Bronchial epithelial cell (primary cell): ENCODE measurements around the gene KRT32. TPM values are rescaled to one million over a fixed set of nuclear protein-coding genes. Genes with fewer than 3 reads are reported as not detected.
"Not testable (repeated sequence)": the region's sequence is repeated elsewhere in the genome, so short reads cannot be mapped to it uniquely, and the experiment has no call there.

Experiments used
- DNase-seq: peaks from one replicate; pipeline ENCODE4 v3.0.0-alpha.2; 2010; ENCODE audit warnings: low read depth
- FAIRE-seq: peaks from 2 replicates; lab custom pipeline; 2011; peaks lifted over from hg19 to GRCh38; lab: Jason Lieb, UNC
- H3K27me3 ChIP-seq: 2 replicates; pipeline ENCODE4 v1.5.1; 2011; ENCODE audit warnings: low read length; ENCODE audit not compliant: control insufficient read depth, insufficient read depth
- H3K36me3 ChIP-seq: 2 replicates; pipeline ENCODE4 v1.5.1; 2011; ENCODE audit warnings: low read length; ENCODE audit not compliant: control insufficient read depth, insufficient read depth
- H3K4me3 ChIP-seq: 2 replicates; pipeline ENCODE4 v1.5.1; 2011; ENCODE audit warnings: mild to moderate bottlenecking, low read depth, low read length, control low read depth
- total RNA-seq: library from RNA; depleted of rRNA; stranded (reverse); fragments of >200 nt; gene quantifications from 2 replicates; pipeline ENCODE4 v1.2.1, GENCODE V29; 2014
- TF ChIP-seq, protein P1 (sequence below): IDR thresholded peaks from 2 replicates; pipeline ENCODE4 v1.5.1; 2011; ENCODE audit warnings: mild to moderate bottlenecking, moderate library complexity, low read length, control low read depth, inconsistent platforms; ENCODE audit not compliant: insufficient read depth, severe bottlenecking

Gene KRT32
- total RNA-seq, 1 donor from 2014 or later, result not detected

GRCh38 chr17:41429667-41430066 is 37.5 kb downstream of the KRT32 start:
- TF ChIP-seq, protein P1, sequence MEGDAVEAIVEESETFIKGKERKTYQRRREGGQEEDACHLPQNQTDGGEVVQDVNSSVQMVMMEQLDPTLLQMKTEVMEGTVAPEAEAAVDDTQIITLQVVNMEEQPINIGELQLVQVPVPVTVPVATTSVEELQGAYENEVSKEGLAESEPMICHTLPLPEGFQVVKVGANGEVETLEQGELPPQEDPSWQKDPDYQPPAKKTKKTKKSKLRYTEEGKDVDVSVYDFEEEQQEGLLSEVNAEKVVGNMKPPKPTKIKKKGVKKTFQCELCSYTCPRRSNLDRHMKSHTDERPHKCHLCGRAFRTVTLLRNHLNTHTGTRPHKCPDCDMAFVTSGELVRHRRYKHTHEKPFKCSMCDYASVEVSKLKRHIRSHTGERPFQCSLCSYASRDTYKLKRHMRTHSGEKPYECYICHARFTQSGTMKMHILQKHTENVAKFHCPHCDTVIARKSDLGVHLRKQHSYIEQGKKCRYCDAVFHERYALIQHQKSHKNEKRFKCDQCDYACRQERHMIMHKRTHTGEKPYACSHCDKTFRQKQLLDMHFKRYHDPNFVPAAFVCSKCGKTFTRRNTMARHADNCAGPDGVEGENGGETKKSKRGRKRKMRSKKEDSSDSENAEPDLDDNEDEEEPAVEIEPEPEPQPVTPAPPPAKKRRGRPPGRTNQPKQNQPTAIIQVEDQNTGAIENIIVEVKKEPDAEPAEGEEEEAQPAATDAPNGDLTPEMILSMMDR, result no peak
- no peak overlapping the region for H3K4me3 ChIP-seq
- no peaks in the 10 kb centered on the region for H3K27me3 ChIP-seq
- FAIRE-seq (peak; percentile 40), DNase-seq (no peak)
- no peaks in the 10 kb centered on the region for H3K36me3 ChIP-seq

DNA sequence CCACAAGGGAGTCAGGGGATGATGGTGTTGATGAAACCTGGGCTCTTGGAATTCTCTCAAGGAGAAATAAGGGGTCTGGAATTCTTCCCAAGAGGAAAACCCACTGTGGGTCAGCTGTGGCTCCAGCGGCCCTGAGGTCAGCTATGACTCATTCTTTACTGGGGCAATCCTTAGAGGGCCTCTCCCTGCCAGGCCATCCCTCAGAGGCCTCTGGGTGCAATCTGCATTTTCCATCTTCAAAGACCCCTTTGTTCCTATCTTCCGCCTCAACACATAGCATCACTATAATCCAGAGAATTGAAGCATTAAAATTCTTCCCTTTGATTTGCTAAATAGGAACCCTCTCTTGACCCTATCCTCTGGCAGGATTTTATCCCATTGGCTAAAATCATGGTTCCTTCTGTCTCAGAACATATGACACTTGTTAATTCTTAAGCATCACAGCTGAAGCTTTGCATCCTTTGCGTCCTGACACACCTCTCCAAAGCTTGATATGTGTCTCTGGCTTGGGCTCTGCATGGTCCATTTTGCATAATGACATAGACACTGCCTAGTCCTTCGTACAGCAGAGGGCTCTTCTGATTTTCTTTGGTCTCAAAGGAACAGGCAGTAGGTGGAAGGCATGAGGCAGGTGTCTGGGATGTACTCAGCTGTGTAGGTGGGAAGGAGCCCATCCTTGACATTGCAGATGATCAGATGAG is 38.4 kb downstream of the KRT32 start:
- TF ChIP-seq, protein P1, result no peak
- no peak for DNase-seq
- no peaks in the 10 kb centered on the region for H3K36me3 ChIP-seq
- no peaks in the 10 kb centered on the region for H3K27me3 ChIP-seq
- no peak overlapping the region for H3K4me3 ChIP-seq
- no peak for FAIRE-seq

- DNase-seq (no peak), FAIRE-seq (no peak)
- TF ChIP-seq, protein P1, result no peak
- no peaks in the 10 kb centered on the region for H3K27me3 ChIP-seq
- H3K4me3 ChIP-seq, result no peak within 1 kb of the TSS
- H3K36me3 ChIP-seq, result no peaks in the 10 kb centered on the region
Observed at GRCh38 chr17:41424111-41424635, 43.0 kb downstream of the KRT32 start, which contains the start of gene KRT37. Gene KRT37 (minus strand): TSS chr17:41424585. CDS start chr17:41424523, 62 bp downstream.

DNA sequence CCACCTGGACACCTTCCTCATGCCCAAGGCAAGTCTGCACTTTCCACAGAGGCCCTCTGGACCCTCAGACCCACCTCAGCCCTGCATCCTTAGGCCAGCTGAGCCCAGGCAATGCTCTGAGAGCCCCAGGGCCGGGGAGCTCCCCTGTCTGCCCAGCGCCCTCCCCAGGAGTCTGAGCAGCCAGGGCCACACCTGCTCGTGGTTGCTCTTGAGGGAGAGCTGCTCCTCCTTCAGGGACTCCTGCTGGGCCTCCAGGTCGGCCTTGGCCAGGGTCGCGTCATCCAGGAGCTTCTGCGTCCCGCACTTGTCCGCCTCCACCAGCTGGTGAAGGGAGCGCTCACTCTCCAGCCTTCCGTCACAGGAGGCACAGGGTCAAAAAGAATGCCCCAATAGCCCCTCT is 44.6 kb downstream of the KRT32 start:
- H3K4me3 ChIP-seq, H3K27me3 ChIP-seq, H3K36me3 ChIP-seq, DNase-seq: not testable (repeated sequence)
- FAIRE-seq, result peak; percentile 79

- no peaks in the 10 kb centered on the region for H3K36me3 ChIP-seq
- no peak overlapping the region for H3K4me3 ChIP-seq
- no peak for DNase-seq
- FAIRE-seq, result peak; percentile 82
- no peaks in the 10 kb centered on the region for H3K27me3 ChIP-seq
- TF ChIP-seq, protein P1, result no peak
Observed at GRCh38 chr17:41421617-41422016, 45.6 kb downstream of the KRT32 start.

DNA sequence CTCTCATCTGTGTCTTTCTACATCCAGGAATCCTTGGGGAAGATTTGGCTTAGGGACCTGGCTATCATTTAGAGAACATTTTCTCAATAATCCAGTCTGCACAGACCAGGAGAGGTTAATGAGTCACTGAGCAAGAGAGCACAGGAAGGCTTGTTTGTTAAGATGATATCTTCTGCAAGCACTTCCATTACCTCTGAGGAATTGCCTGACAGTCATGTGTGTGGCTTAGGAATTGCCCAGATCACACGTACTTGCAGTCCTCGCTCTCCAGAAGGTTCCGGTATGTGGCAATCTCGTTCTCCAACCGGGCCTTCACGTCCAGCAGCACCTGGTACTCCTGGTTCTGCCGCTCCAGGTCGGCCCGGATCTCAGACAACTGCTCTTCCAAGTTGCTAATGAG is 46.1 kb downstream of the KRT32 start:
- TF ChIP-seq, protein P1, result no peak
- peak; percentile 77 for FAIRE-seq
- Histone ChIP-seq H3K4me3 (no peak overlapping the region), H3K36me3 (no peaks in the 10 kb centered on the region), H3K27me3 (no peaks in the 10 kb centered on the region)
- peak; percentile 91 for DNase-seq
